GM18507 (cell line): Measurements from ENCODE around the gene MCEE.
"Not testable (repeated sequence)": the region's sequence is repeated elsewhere in the genome, so short reads cannot be mapped to it uniquely, and the experiment has no call there.

Source experiments
- DNase-seq: peaks from one replicate; pipeline ENCODE4 v3.0.0; 2011; ENCODE audit warnings: low read depth; ENCODE audit not compliant: insufficient read length; ENCODE audit errors: extremely low spot score
- FAIRE-seq: peaks from 2 replicates; lab custom pipeline; 2011; peaks lifted over from hg19 to GRCh38; lab: Jason Lieb, UNC

The MCEE gene

DNA sequence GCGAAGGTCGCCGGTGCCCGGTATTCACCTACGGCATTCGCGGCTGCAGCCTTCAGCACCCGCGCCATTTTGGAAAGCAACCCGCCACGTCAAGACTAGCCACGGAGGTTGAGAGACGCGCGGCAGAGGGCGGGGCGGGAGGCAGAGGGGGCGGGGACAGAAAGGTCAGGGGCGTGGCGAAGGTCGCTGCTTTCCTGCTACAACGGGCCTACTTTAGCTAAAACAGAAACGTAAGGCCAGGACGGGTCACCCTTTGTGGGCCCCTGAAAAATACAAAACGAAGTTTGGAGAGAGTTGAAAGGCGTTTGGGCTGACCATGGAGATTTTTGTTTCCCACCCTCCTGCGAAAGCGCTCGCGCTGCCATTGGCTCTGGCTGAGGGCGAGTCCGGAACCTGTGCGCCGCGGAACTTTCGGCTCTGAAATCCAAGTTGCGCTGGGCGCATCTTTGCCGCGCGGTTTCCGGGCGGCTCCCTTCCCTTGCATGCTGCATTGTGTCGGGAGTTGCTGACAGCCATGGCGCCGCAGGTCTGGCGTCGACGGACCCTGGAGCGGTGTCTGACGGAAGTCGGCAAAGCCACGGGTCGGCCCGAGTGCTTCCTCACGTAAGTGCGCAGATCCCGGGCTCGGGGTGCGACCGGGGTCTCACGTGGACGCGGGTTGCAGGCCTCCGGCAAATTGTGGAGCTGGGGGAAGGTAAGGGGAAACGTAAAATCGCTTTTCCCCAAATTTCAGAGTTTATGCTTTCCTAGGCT is at the start of gene MCEE, which contains the start of gene MPHOSPH10:
Gene MCEE, minus strand, starts transcription at position 78 of the 753 bp plus-strand sequence. Its CDS starts 10 bp downstream, at position 68.
Gene MPHOSPH10, plus strand, starts transcription at position 483 of the 753 bp plus-strand sequence. Its CDS starts 32 bp downstream, at position 515.
- peak; percentile 79 for FAIRE-seq
- peak; percentile 83 for DNase-seq

DNA sequence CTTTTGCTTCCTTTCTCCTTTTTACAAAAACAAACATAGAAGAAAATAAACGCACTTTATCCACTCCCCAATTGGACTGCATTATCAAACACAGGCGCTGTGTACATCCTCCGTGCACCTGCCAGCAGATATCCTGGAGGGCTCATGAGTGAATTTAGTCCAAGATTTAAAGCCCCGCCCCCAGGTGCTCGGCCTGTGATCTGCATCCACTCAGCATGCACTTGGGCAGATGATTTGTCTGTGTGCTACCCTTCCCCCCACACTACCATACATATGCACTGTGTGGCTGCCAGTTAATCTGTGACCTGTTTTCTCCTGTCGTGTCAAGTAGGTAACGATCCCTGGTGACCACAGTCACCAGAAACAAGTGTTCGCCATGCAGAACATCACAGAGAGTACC is 48.8 kb upstream of the MCEE start:
- DNase-seq, FAIRE-seq: not testable (repeated sequence)

DNA sequence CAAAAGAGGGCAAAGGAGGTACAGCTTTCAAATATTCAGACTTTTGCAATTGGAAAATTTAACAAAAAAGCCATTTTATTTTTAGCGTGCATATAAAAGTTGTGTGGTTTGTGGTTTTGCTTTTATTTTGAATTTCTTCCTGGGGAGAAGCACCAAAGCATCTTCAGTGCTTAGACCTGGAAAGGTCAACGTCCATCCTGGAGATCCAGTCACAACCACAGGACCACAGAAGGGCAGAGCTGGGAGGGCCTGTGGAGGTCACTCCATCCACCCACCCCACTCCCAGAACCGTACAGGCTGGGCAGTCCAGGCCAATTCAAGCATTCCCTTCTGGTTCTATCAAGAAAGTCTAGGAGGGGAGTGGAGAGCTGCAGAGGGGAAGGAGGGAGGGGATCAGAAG is 44.2 kb upstream of the MCEE start:
- DNase-seq (no peak), FAIRE-seq (no peak)

DNA sequence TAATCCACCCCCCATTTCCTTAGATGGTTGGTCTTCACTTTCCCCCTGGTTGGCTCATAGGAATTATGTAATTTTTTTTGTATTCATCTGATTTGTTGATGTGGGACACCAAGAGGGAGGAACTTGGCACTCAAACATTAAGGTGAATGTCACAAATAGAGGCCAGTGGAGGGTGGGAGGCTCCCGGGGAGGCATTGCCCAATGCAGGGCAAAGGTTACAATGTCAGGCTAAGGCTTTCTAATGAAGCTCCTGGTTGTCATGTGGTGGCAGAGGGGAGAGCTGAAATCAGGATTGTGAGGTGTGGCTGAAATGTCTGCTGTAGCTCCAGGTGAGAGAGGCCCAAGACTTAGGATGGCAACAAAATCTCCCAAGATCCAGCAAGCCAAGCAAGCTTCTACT is 43.1 kb upstream of the MCEE start:
- no peak for DNase-seq
- FAIRE-seq: no peak

DNA sequence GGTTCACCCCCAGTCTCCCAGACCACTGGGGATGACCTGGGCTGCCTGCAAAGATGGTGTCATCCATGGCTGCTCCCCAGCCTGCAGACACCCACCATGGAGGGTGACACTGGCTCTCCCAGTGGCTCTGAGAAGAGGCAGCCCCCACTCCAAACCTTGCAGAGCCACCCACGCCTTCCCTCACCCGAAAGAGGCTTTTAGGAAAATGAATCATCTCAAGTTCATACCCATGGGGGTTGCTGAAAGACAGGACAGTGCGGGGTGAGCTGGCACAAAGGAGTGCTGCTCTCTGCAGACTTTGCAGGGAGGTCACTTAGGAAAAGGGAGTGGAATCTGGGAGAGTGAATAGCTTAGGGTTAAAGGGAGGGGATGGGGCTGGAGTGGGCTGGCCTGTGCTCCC is 36.8 kb upstream of the MCEE start:
- FAIRE-seq (no peak), DNase-seq (no peak)

DNA sequence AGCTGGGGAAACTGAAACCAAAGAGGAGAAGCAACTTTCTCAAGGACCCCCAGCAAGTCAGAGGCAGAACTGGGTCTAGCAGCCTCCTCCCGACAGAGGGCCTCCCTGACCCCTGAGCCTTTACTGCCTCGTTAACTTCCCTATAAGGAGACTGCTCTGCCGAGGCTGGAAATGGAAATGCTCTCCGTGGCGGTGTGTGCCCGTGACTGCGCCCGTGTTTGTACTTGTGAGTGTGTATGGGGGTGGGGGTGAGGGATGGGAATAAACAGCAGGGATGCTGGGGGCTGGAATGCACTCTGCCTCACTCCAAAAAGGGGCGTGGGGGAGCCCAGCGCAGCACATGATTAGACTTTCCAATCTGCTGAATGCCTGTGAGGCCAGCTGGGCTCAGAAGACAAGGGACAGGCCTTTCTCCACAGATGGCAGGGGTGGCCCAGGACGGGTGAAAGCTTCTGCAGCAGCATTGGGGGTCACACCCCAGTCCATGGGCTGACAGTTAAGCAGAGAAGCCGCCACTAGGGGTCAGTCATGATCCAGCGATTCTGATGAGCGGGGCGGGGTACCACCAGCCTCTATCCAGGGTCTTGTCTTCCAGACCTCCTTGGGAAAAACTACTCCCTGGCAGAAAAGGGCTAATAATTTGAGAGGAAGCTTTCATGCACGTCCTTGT is 27.2 kb upstream of the MCEE start:
- peak; percentile 64 for FAIRE-seq
- peak; percentile 23 for DNase-seq

DNA sequence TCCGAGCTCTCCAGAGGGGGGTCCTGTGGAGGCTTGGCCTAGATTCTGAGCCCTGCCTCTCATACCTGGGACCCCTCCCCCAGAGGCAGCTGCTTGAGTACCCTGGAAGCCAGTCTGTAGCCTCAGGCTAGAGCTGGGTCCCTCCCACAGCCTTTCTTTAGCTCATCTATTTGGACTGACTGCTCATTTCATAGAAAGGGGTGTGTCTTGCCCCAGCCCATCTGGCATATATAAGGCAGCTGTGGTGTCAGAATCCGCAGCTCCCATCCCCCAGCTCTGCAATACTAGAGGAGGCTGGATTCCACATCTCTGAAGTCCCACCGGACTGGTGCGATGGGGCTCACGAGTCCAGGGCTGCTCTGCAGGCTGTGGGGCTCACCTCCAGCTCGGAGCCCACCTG is 26.5 kb upstream of the MCEE start:
- FAIRE-seq (no peak), DNase-seq (no peak)

DNA sequence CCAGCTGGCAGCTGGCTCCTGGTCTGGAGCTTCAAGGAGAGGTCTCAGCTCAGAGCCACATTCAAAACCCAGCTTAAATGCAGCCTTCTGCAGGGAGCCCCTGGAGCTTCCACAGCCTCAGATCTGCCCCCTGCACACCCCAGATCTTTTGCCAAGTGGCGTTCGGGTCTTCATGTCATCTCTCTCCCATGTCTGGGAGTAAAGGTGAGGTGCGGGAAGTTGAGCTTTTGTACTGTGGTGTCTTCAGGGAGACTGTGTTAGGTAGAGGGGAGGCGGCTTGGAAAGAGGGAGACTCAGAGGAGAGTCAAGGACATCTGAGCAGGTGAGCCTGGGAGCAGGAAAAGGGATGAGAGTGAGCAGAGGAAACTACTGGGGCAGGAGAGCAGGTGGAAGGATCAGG is 25.8 kb upstream of the MCEE start:
- FAIRE-seq (no peak), DNase-seq (no peak)

DNA sequence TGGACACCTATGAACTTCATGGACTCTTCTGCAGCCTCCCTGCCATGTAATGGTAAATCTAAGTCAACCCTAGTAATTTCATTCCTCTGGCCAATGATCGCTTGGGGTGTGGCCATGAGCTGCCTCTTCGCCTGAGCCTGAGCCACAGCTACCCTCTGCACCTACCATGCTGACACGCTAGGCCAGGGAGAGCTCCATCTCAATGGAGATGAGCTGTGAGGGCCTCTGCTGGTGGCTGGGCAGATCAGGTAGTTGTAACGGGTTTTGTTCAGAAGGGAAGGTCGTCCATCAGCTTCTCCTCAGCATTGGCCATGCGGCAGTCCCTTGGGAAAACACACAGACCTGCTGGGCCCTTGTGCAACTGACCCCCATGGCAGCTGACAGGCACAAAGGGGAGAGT is 24.8 kb upstream of the MCEE start:
- DNase-seq: peak; percentile 32
- FAIRE-seq: peak; percentile 77

DNA sequence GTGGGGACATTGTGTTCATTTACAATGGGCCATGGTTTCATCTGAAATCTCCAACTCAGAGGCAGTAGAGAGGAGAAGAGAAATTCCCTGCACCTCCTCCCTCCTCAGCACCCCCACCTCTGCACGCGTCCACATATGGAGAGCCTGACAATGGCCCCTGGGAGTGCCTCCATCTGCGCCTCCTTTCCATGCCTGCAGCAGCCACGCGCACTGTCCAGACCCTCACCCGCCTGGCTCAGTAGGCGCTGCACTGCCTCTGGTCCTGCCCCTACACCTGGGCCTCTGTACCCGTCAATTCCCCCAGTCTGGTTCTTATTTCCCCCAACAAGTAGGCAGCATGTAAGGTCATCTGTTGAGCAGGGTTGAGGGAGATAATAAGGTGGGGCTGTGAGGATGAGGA is 24.2 kb upstream of the MCEE start:
- FAIRE-seq: no peak
- no peak for DNase-seq

DNA sequence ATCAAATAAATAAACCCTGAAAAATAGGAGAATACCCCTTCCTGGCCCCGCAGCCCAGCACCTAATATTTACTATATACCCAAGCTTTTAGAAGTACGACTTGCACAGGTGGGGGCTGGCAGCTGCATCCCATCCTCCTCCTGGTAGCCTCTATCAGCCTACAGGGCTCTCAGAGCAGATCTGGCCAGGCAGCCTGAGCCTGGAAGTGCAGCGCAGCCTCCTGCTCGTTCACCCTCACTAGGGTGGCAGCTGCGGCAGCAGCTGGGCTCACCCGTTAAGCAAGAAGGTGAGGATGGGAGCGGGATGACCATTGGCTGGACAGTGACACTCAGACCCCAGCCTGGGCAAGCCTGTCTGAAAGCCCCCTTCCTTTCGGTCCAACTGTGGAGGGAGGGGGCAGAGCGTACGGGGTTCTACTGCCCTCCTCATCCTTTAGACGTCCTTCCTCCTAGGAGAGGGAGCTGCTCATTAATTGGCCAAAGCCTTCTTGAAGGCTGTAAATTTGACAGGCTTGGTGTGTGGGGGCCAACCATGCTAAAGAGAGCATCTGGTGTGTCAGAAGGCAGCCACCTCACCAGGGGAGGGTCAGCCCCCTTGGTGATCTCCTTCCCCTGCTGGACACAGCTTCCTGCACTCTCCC is 23.7 kb upstream of the MCEE start:
- no peak for FAIRE-seq

DNA sequence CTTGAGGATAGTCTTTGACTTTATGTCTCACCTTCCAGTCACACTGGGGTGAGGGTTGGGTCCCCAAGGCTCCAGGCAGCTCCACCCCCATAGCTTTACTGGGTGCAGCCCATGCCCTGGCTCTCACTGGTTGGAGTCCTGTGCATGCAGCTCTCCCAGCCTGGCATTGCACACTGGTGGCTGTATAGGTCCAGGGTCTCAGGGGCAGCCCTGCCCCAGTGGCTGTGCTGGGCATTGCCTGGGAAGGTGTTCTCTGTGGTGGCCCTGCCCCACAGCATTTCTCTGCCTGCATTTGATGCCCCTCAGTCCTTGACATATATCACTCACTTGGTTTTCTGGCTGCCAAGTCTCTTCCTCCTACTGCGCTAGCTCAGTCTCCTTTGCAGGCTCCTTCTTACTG is 21.6 kb upstream of the MCEE start:
- DNase-seq (no peak), FAIRE-seq (no peak)

More for the DNA sequence above, 23.7 kb upstream of the MCEE start:
- no peak for DNase-seq

DNA sequence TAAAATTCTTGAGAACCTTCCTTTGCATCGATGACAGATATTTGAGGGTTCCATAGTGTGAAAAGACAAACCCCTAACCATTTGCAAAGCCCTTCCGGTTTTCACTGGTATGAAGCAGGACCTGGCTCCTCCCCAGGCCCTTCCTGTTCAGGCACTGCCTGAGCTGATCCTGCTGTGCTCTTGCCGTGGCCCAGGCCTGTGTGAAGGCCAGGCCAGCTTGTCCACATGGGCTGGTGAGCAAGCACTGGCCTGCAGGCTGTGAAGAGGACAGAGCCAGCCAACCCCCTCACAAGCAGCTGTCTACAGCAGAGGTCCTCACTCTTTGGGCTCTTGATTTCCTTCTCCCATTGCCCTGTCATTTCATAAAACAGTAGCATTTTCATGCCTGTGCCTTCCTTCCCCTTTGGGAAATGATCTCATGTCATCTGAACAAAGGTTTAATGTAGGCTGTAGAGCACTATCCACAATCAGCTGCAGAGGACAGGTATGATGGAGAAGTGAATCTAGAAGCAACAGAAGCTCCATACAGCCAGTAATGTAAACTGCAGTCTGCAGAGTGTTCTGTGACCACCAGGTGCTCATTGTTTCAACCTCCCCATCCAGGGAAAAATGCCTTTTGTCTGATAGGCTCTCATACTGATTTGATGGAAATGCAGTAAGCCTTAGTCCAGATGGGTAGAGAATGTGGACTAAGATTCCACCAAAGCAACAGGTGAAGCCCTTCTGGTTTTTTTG is 20.2 kb upstream of the MCEE start:
- DNase-seq: no peak
- no peak for FAIRE-seq

DNA sequence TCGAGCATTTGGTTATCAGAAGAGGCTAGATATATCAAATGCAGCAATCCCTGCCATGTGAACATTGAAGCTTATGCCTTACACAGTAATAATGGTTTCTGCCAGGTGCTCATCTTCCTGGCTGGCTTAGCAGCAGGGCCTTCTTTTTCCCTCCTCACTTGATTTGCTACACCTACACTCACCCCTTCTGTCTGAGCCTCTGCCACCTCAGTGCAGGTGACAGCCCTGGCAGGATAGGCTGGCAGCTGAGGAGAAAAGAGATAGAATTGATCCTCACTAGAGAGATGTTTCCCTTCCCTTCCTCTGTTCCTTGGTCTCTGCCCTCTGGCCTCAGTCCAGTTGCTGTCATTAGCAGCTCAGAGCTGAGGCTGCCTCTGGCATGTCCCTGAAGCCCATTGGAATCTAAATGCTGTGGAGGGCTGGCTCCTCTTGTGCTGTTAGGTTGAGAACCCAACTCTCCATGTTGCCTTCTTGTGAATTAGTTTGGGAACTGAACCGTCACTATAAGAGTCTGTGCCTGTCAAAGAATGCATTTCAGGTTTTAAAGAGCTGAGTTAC is 18.6 kb upstream of the MCEE start:
- no peak for DNase-seq
- no peak for FAIRE-seq

DNA sequence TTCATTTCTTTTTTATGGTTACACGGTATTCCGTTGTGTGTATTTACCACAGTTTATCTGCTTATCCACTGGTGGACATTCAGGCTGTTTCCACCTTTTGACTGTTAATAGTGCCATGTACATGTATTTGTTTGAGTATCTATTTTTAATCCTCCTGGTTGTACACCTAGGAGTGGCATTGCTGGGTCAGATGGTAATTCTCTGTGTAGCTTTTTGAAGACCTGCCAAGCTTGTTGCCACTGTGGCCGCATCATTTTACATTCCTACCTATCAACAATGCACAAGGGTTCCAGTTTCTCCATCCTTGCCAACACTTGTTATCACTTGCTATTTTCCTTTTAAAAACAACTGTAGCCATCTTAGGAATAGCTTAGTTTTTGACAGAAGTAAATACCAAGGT is 13.8 kb upstream of the MCEE start:
- FAIRE-seq: no peak
- no peak for DNase-seq

DNA sequence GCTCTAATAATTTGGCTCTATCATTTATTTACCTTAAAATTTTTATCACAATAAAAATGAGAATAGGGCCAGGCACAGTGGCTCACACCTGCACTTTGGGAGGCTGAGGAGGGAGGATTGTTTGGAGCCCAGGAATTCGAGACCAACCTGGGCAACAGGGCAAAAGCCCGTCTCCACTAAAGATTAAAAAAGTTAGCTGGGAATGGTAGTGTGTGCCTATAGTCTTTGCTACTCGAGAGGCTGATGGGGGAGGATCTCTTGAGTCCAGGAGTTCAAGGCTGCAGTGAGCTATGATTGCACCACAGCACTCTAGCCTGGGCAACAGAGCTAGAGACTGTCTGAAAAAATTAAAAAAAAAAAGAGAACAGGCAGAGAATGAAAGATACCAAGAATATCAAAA is 6.1 kb upstream of the MCEE start:
- DNase-seq (no peak), FAIRE-seq (no peak)

DNA sequence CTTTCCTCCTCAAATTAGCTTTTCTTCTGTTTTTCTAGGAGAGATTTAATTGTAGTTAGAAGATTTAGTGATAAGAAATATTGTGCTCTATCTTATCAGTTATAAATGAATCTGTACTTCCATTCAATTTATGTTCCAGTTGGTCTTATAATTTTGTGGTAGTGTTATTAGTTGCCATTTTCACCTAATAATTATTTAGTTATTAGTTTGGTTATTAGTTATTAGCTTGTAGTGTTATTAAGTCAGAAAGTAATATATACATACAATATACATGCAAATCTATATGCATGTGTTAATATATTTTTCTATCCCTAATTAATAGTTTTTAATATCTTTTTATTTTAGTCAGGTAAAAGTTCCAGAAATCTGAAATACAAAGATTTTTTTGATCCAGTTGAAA is 3.6 kb upstream of the MCEE start:
- DNase-seq: no peak
- no peak for FAIRE-seq

DNA sequence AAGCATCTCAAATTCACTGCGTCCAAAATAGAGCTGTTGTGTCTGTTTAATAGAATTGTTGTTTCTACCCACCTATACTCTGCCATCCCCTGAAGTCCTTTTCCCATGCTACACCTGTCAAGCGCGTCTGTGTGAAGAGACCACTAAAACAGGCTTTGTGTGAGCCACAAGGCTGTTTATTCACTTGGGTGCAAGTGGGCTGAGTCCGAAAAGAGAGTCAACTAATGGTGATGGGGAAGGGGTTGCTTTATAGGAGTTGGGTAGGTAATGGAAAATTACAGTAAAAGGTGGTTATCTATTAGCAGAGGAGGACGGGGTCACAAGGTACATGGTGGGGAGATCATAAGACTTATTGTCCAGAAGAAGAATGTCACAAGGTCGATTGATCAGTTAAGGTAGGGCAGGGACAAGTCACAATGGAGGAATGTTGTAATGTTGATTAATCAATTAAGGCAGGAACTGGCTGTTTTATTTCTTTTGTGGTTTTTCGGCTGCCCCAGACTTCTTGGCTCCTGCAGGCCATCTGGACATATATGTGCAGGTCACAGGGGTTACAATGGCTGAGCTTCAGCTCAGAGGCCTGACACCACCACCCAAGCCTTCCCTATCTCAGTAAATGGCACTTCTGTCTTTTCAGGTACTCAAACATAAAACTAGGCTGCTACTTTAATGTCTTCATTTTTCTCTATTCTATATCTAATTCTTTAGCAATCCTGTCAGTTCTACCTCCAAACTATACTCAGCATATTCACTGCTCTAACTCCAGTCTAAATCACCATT is 1.5 kb upstream of the MCEE start:
- FAIRE-seq, DNase-seq: not testable (repeated sequence)

DNA sequence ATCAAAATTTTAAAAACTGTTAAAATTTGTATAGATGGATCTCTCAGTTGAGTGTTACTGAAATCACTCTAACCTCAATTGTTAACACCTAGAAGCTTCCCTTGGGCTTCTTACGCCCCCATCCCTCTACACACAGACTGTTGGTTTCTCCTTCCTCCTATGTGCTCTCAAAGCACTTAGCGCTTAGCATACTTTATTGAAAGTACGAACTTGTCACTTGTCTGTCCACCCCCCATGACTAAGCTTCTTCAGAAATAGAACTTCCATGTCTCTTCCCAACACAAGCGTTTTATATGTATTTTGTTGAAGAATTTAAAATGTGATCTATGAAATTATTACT is 846 bp upstream of the MCEE start:
- FAIRE-seq (no peak), DNase-seq (no peak)
